Measurements from ENCODE around the gene TFDP2. TPM values are rescaled to one million over a fixed set of nuclear protein-coding genes. Genes with fewer than 3 reads are reported as not detected.

The TFDP2 gene
- total RNA-seq, 1 experiment from 2014 or later = 76.0 TPM

DNA sequence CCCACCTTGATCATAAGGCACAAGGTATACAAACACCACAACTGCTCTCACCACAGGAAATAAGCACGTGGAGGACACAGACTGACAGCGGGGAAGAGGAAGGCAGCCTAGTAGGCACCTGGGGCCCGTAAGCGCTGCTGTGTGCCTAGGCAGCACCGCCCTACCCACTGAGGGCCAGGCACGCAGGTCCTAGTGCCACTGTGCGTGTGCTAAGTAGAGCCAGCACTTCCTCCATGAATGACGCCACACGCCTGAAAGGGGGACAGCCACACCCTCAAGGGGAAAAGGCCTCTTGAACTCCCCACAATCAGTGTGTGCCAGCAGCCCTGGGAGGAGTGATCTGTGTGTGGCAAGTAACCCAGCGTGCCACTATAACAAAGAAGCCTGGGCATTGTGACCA is 199.9 kb downstream of the TFDP2 start:
- DNase-seq = no peak
- Histone ChIP-seq H3K4ac (ENCODE audit: low read depth, low read length) (no peak overlapping the region), H2AFZ (ENCODE audit: low read length) (no peak overlapping the region), H3K23me2 (ENCODE audit: insufficient read length, low read depth, low read length, poor library complexity, severe bottlenecking) (no peaks in the 10 kb centered on the region), H2BK12ac (ENCODE audit: insufficient read length, low read depth, low read length) (no peak overlapping the region), H4K20me1 (ENCODE audit: control insufficient read depth, insufficient read depth, insufficient read length) (no peaks in the 10 kb centered on the region), H4K91ac (ENCODE audit: insufficient read length, low read depth, low read length) (no peak overlapping the region), H3K9ac (ENCODE audit: extremely low read depth, insufficient read length, low read length) (no peak overlapping the region), H2BK120ac (ENCODE audit: low read depth, low read length, poor library complexity, severe bottlenecking) (no peak overlapping the region), H4K8ac (replicated peaks; ENCODE audit: insufficient read length, low read depth, low read length) (no peak overlapping the region), H3K27ac (ENCODE audit: insufficient read length, low read depth, low read length) (no peak overlapping the region), H3K18ac (ENCODE audit: insufficient read length, low read depth, low read length) (peak overlapping the region; percentile 67), H3K4me1 (ENCODE audit: insufficient read depth, low read length) (no peaks in the 10 kb centered on the region), H3K27me3 (ENCODE audit: insufficient read depth, low read length) (no peaks in the 10 kb centered on the region), H3K14ac (ENCODE audit: insufficient read depth, low read length) (no peak overlapping the region), H2BK5ac (ENCODE audit: insufficient read length, low read length) (no peak overlapping the region), H2AK5ac (ENCODE audit: insufficient read length, low read length) (no peak overlapping the region), H3K9me3 (ENCODE audit: control insufficient read depth, low read depth, low read length) (no peaks in the 10 kb centered on the region), H3K56ac (ENCODE audit: insufficient read length, low read depth, low read length) (no peak overlapping the region), H3K79me2 (ENCODE audit: insufficient read depth, low read length) (no peaks in the 10 kb centered on the region), H3K23ac (ENCODE audit: insufficient read length, low read depth, low read length) (no peak overlapping the region), H3T11ph (ENCODE audit: low read length) (no peak overlapping the region), H4K5ac (ENCODE audit: insufficient read length, low read depth, low read length) (no peak overlapping the region), H2BK15ac (ENCODE audit: low read depth, low read length) (no peak overlapping the region), H3K79me1 (ENCODE audit: insufficient read depth, low read depth, low read length, poor library complexity, severe bottlenecking) (no peaks in the 10 kb centered on the region), H3K4me2 (ENCODE audit: insufficient read depth, insufficient read length, low read length) (no peak overlapping the region), H2BK20ac (ENCODE audit: low read depth, low read length, poor library complexity, severe bottlenecking) (no peak overlapping the region)
- no CpG with 5 or more reads among the region's 10 CpGs for WGBS (ENCODE audit: extremely low coverage, insufficient read length, low lambda C conversion rate)
- TF ChIP-seq CTCF (conservative IDR thresholded peaks at IDR 0.05) = no peak
- H3K9me3 Mint-ChIP-seq = no peaks in the 10 kb centered on the region
- peaks cover 10 to 26% (median 24%) of the 10 kb centered on the region in 3 experiments; a peak in 6 of 7 replicates for H3K36me3 Mint-ChIP-seq (ENCODE audit: insufficient read depth in 1 of 3, low read depth in 3 of 3)
- H3K4me1 Mint-ChIP-seq = peaks cover 3 to 4% of the 10 kb centered on the region in 2 experiments; a peak in 2 of 4 replicates
- H3K27ac Mint-ChIP-seq = no peak overlapping the region
- no peaks in the 10 kb centered on the region for H3K27me3 Mint-ChIP-seq (ENCODE audit: low read depth)
- H3K4me3 Mint-ChIP-seq = no peak overlapping the region
